ENCODE measurements around the gene FAM9C.

The FAM9C gene

DNA sequence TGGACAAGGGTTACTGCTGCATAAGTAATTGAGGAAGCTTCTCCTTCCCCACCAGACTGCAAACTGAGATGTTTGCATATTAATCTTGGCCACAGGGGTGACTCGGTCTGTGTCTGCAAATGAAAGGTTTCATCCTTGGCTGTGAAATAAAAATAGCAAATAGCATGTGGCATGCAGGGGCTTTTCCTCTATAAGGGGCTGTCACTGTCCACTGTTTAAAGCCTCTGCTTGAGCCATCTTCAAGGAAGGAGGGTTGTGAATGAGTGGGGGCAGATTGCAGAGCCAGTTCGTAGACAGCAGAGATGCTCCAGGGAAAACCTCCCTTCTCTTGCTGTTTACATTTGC lies 36.3 kb downstream of the FAM9C start:
- H3K4me3 ChIP-seq (ENCODE audit: insufficient read depth, low read depth, low read length) = no peak overlapping the region
- WGBS, 2 experiments = 65 to 73% methylated on average over 2 of the region's 2 CpGs

DNA sequence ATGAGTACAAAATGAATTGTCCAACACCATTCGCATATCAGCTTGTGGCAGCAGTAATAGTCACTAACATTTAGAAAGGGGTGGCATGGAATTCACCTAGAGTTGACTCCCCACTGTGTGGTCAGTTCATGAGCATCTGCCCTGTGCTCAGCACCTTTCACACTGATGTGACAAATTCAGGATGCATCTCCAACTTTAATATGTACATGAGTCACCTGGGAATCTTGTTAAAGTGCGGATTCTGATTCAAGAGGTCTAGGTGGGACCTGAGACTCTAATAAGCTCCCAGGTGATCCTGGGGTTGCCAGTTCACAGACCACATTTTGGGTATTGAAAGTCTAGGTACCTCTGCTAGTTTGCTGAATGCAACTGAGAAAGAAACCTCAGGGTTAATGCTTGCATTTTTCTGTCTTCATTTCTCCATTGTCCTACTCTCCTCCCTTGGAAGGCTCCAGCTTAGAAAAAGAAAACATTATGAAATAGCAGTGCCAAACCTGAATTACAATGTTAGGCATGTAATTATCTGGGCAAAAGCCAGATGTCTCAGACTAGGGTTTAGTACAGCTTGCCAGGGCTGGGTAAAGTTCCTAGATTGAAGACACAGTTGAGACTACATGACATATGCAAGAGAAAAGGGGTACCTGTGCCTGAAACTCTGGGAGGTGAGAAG lies 36.8 kb downstream of the FAM9C start:
- Histone ChIP-seq H3K36me3 (ENCODE audit: control insufficient read depth, insufficient read depth, low read length) (no peaks in the 10 kb centered on the region), H3K27me3 (ENCODE audit: control insufficient read depth, insufficient read depth, low read length, poor library complexity, severe bottlenecking) (no peaks in the 10 kb centered on the region), H3K4me1 (ENCODE audit: control insufficient read depth, insufficient read depth, low read length) (no peaks in the 10 kb centered on the region), H3K9me3 (ENCODE audit: control insufficient read depth, low read length) (no peaks in the 10 kb centered on the region), H3K27ac (ENCODE audit: insufficient read depth, low read depth, low read length, poor library complexity, severe bottlenecking) (no peak overlapping the region), H3K4me3 (ENCODE audit: insufficient read depth, low read depth, low read length) (no peak overlapping the region)
- WGBS, 2 experiments = 90 to 98% methylated on average over 2 of the region's 2 CpGs

More for the DNA sequence above, 36.3 kb downstream of the FAM9C start:
- H3K36me3 ChIP-seq (ENCODE audit: control insufficient read depth, insufficient read depth, low read length) = no peaks in the 10 kb centered on the region
- no peaks in the 10 kb centered on the region for H3K27me3 ChIP-seq (ENCODE audit: control insufficient read depth, insufficient read depth, low read length, poor library complexity, severe bottlenecking)
- no peaks in the 10 kb centered on the region for H3K9me3 ChIP-seq (ENCODE audit: control insufficient read depth, low read length)
- H3K4me1 ChIP-seq (ENCODE audit: control insufficient read depth, insufficient read depth, low read length) = no peaks in the 10 kb centered on the region
- H3K27ac ChIP-seq (ENCODE audit: insufficient read depth, low read depth, low read length, poor library complexity, severe bottlenecking) = no peak overlapping the region

DNA sequence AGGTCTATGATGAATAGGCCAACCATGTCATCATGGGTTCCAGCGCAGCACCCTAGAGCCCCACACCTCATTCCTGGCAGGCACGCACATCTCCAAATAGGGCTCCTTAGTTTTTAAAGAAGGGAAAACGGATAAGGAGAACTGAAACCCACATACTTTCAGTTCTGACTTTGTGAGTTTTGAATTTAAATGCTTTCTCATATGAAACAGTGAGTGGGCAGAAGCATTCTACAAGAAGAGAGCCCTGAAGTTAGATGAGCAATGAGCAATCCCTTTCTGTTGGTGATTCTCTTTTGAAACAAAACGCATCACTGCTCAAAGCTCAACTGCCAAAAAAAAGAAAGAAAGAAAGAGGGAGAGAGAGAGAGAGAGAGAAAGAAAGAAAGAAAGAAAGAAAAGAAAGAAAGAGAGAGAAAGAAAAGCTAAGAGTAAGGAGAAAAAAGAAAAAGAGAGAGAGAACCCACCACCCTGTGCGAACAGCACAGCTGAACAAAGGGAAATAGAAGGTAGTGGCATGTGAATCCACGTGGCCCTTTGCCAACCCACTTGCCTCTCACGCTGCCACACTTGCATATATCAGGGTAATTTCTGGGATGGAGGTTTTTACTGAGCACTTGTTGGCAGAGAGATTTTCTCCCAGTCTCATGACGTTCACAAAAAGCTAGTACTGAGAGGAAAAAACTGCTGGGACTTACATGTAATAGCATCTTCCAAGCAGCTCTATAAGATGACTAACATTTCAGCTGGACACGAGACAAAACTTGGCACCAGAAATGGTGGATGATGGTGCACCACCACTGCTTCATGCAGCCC lies 38.6 kb downstream of the FAM9C start:
- no peak overlapping the region for H3K27ac ChIP-seq (ENCODE audit: insufficient read depth, low read depth, low read length, poor library complexity, severe bottlenecking)
- H3K4me3 ChIP-seq (ENCODE audit: insufficient read depth, low read depth, low read length) = no peak overlapping the region
- H3K4me1 ChIP-seq (ENCODE audit: control insufficient read depth, insufficient read depth, low read length) = no peaks in the 10 kb centered on the region
- no peaks in the 10 kb centered on the region for H3K9me3 ChIP-seq (ENCODE audit: control insufficient read depth, low read length)
- no peaks in the 10 kb centered on the region for H3K27me3 ChIP-seq (ENCODE audit: control insufficient read depth, insufficient read depth, low read length, poor library complexity, severe bottlenecking)
- 89 to 94% methylated on average over 7 to 9 of the region's 9 CpGs for whole genome bisulfite sequencing, 2 experiments
- H3K36me3 ChIP-seq (ENCODE audit: control insufficient read depth, insufficient read depth, low read length) = no peaks in the 10 kb centered on the region

DNA sequence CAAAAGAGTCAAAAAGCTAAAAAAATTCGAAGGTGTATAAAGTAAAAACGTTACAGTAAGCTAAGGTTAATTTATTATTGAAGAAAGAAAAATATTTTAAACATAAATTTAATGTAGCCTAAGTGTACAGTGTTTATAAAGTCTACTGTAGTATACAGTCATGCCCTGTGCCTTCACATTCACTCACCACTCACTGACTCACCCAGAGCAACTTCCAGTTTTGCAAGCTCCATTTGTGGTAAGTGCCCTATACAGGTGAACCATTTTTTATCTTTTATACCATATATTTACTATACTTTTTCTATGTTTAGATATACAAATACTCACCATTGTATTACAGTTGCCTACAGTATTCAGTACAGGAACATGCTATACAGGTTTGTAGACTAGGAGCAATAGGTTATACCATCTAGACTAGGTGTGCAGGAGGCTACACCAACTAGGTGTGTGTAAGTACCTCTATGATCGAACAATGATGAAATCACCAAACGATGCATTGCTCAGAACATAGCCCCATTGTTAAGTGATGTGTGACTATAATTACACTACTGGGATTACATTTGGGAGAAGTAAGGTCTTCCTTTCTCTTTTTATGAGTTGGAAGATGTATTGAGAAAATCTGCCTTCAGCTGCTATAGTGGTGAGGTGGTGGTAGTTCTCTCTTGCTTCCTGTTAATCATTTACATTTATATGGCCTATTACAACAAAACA lies 42.3 kb downstream of the FAM9C start:
- WGBS, 2 experiments = 86 to 98% methylated on average over 2 of the region's 4 CpGs
- no peaks in the 10 kb centered on the region for H3K4me1 ChIP-seq (ENCODE audit: control insufficient read depth, insufficient read depth, low read length)
- no peak overlapping the region for H3K4me3 ChIP-seq (ENCODE audit: insufficient read depth, low read depth, low read length)
- no peaks in the 10 kb centered on the region for H3K27me3 ChIP-seq (ENCODE audit: control insufficient read depth, insufficient read depth, low read length, poor library complexity, severe bottlenecking)
- no peaks in the 10 kb centered on the region for H3K36me3 ChIP-seq (ENCODE audit: control insufficient read depth, insufficient read depth, low read length)
- no peaks in the 10 kb centered on the region for H3K9me3 ChIP-seq (ENCODE audit: control insufficient read depth, low read length)
- H3K27ac ChIP-seq (ENCODE audit: insufficient read depth, low read depth, low read length, poor library complexity, severe bottlenecking) = no peak overlapping the region

DNA sequence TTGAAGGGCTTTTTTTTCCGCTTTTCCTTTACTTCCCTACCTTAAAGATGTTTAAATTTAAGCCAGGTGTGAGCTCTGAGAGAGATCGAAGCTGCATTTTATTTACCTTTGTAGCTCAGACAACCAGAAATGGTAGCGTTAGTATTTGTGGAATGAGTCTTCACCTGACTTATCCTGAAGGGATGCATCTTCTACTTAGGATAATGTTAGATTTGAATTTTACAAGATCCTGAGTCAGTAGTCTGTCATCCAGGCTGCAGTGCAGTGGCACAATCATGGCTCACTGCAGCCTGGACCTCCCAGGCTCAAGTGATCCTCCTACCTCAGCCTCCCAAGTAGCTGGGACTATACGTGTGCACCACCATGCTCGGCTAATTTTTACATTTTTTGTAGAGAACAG lies 43.3 kb downstream of the FAM9C start:
- Histone ChIP-seq H3K9me3 (ENCODE audit: control insufficient read depth, low read length) (no peaks in the 10 kb centered on the region), H3K27me3 (ENCODE audit: control insufficient read depth, insufficient read depth, low read length, poor library complexity, severe bottlenecking) (no peaks in the 10 kb centered on the region), H3K36me3 (ENCODE audit: control insufficient read depth, insufficient read depth, low read length) (no peaks in the 10 kb centered on the region), H3K4me3 (ENCODE audit: insufficient read depth, low read depth, low read length) (no peak overlapping the region), H3K27ac (ENCODE audit: insufficient read depth, low read depth, low read length, poor library complexity, severe bottlenecking) (no peak overlapping the region), H3K4me1 (ENCODE audit: control insufficient read depth, insufficient read depth, low read length) (no peaks in the 10 kb centered on the region)
- 85 to 96% methylated on average over 4 of the region's 5 CpGs for WGBS, 2 experiments

DNA sequence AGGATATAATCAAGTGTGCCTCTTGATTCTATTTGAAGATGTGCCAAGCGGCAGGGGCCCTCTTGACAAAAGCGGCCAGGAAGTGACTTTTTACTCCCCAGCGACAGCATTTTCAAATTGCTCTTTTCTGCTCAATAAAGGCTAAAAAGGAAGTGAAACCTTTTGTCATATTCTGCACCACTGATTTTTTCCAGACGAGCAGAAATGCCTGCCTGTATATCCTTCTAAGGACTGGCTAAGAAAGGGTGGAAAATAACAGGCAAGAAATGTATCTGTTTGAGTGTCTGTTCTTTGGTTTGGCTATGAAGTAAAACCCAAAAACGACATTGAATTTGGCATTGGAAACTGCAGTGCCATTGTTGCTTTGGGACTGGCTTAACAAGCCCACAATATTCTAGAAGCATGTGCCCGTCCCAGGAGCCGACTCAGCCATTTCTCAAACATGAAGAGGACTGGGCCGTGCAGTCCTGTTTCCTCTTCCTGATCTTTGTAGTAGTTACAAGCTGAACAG lies 44.1 kb downstream of the FAM9C start:
- Histone ChIP-seq H3K4me3 (ENCODE audit: insufficient read depth, low read depth, low read length) (no peak overlapping the region), H3K36me3 (ENCODE audit: control insufficient read depth, insufficient read depth, low read length) (no peaks in the 10 kb centered on the region), H3K27ac (ENCODE audit: insufficient read depth, low read depth, low read length, poor library complexity, severe bottlenecking) (no peak overlapping the region), H3K9me3 (ENCODE audit: control insufficient read depth, low read length) (no peaks in the 10 kb centered on the region), H3K4me1 (ENCODE audit: control insufficient read depth, insufficient read depth, low read length) (no peaks in the 10 kb centered on the region), H3K27me3 (ENCODE audit: control insufficient read depth, insufficient read depth, low read length, poor library complexity, severe bottlenecking) (no peaks in the 10 kb centered on the region)
- WGBS, 2 experiments = 69 to 72% methylated on average over 7 to 8 of the region's 8 CpGs

DNA sequence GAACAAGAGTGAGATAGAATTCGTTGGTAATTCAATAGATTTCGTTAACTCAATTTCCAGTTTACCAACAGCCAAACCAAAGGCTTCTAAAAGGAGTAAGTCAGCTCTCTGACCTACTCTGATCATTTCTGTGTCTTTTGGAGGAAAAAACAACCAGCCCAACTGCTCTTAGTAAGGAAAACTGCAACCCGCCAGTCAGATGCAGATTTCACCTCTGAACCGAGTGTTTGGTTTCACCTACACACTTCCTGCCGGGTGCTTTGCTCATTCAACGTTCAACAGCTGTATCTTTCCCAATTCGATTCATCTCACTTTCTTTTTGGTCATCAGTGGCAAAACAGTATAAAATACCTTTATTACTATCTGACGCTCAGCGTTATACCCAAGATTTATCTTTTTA lies 45.0 kb downstream of the FAM9C start:
- H3K36me3 ChIP-seq (ENCODE audit: control insufficient read depth, insufficient read depth, low read length) = no peaks in the 10 kb centered on the region
- H3K9me3 ChIP-seq (ENCODE audit: control insufficient read depth, low read length) = no peaks in the 10 kb centered on the region
- no peaks in the 10 kb centered on the region for H3K27me3 ChIP-seq (ENCODE audit: control insufficient read depth, insufficient read depth, low read length, poor library complexity, severe bottlenecking)
- no peak overlapping the region for H3K4me3 ChIP-seq (ENCODE audit: insufficient read depth, low read depth, low read length)
- H3K4me1 ChIP-seq (ENCODE audit: control insufficient read depth, insufficient read depth, low read length) = no peaks in the 10 kb centered on the region
- no peak overlapping the region for H3K27ac ChIP-seq (ENCODE audit: insufficient read depth, low read depth, low read length, poor library complexity, severe bottlenecking)
- whole genome bisulfite sequencing, 2 experiments = 49 to 50% methylated on average over 7 of the region's 9 CpGs

DNA sequence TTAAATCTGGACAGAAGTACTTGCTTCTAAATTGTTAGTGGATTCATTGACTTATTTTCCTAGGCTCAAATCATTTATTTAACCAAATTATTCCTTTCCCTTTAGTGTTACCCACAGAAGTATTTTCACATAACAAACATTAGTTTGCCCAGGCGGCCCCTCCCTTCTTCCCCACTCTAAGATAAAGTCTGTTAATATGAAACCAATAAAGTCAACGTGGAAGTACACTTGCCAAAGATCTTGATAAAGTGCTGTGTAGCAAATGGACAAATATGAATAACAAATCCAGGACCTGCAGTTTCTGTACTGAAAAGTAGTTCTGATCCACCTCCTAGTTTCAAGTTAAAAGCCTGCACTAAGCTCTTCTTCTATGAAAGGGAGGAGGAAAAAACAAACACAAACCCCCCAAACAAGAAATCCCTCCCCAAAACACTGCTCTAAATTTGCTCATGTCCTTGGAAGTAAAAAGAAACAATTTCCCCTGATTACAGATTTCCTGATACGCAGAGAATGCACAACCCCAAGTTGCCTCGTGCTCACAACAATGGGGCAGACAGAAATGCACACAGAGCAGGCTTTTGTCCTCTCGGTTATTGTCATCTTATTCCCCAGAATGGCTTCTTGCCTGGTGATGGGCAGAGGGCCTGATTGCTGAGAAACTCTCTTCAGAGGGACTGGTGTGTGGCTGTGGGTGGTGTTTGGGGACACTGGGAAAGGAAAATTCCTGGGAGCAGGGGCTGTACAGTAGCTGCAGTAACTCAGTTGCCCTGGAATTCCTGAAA lies 46.3 kb downstream of the FAM9C start:
- H3K4me1 ChIP-seq (ENCODE audit: control insufficient read depth, insufficient read depth, low read length) = no peaks in the 10 kb centered on the region
- H3K4me3 ChIP-seq (ENCODE audit: insufficient read depth, low read depth, low read length) = no peak overlapping the region
- no peaks in the 10 kb centered on the region for H3K9me3 ChIP-seq (ENCODE audit: control insufficient read depth, low read length)
- no peaks in the 10 kb centered on the region for H3K27me3 ChIP-seq (ENCODE audit: control insufficient read depth, insufficient read depth, low read length, poor library complexity, severe bottlenecking)
- H3K27ac ChIP-seq (ENCODE audit: insufficient read depth, low read depth, low read length, poor library complexity, severe bottlenecking) = no peak overlapping the region
- 30 to 46% methylated on average over 4 to 5 of the region's 5 CpGs for WGBS, 2 experiments
- H3K36me3 ChIP-seq (ENCODE audit: control insufficient read depth, insufficient read depth, low read length) = no peaks in the 10 kb centered on the region

DNA sequence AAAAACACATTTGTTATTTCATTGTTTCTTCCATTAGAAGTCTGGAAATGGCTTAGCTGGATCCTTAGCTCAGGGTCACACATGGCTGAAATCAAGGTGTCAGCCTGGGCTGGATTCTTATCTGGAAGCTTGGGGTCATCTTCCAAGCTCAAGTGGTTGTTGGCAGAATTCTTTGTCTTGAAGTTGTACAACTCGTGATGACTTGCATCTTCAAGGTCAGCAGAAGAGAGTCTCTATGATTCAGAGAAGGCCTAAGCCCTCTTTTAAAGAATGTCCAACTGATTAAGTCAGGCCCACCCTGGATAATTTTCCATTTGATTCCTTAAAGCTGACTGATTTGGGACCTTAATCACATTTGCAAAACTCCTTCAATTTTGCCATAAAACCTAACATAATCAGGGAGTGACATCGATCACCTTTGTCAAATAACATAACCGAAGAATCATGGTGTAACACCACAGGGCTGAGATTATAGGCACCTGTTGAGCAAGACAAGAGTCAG lies 47.4 kb downstream of the FAM9C start:
- no peaks in the 10 kb centered on the region for H3K9me3 ChIP-seq (ENCODE audit: control insufficient read depth, low read length)
- H3K27me3 ChIP-seq (ENCODE audit: control insufficient read depth, insufficient read depth, low read length, poor library complexity, severe bottlenecking) = no peaks in the 10 kb centered on the region
- H3K4me3 ChIP-seq (ENCODE audit: insufficient read depth, low read depth, low read length) = no peak overlapping the region
- no peaks in the 10 kb centered on the region for H3K4me1 ChIP-seq (ENCODE audit: control insufficient read depth, insufficient read depth, low read length)
- no peaks in the 10 kb centered on the region for H3K36me3 ChIP-seq (ENCODE audit: control insufficient read depth, insufficient read depth, low read length)
- 89 to 97% methylated on average over 3 of the region's 3 CpGs for WGBS, 2 experiments
- no peak overlapping the region for H3K27ac ChIP-seq (ENCODE audit: insufficient read depth, low read depth, low read length, poor library complexity, severe bottlenecking)

All from ectodermal cell (in vitro differentiated cells).